WTC11 (cell line): ENCODE data around the gene NINJ2. TPM values are rescaled to one million over a fixed set of nuclear protein-coding genes. Genes with fewer than 3 reads are reported as not detected.

Experiments used
- ATAC-seq: fragments of 200-7000 bp; cut with Tn5 transposase; 2 replicates; pipeline ENCODE4 v1.10.0; 2021; ENCODE audit warnings: mild to moderate bottlenecking, moderate library complexity
- CTCF ChIA-PET: fragments of 300-600 bp; sonication (Branson Sonifier 250); formaldehyde crosslinking; loops from one replicate; lab custom pipeline; 2021; ENCODE audit warnings: antibody characterized with exemption; lab: Charles Lee
- POLR2A ChIA-PET: fragments of 350-600 bp; sonication (Branson Sonifier 250); formaldehyde crosslinking; loops from one replicate; lab custom pipeline; 2021; ENCODE audit warnings: antibody characterized with exemption; lab: Charles Lee
- DNase-seq: peaks from one replicate; pipeline ENCODE4 v3.0.0; 2021; ENCODE audit warnings: low spot score
- H3K27ac Mint-ChIP-seq: 2 replicates; pipeline ENCODE4 v1.8.0; 2021; ENCODE audit warnings: mixed read lengths
- H3K27me3 Mint-ChIP-seq: 2 replicates; pipeline ENCODE4 v1.8.0; 2021; ENCODE audit warnings: low read depth, mild to moderate bottlenecking, moderate library complexity, mixed read lengths
- H3K36me3 Mint-ChIP-seq: 2 replicates; pipeline ENCODE4 v1.8.0; 2021; ENCODE audit warnings: mixed read lengths
- H3K4me1 Mint-ChIP-seq: 2 replicates; pipeline ENCODE4 v1.8.0; 2022; ENCODE audit warnings: mixed read lengths
- H3K4me3 Mint-ChIP-seq: 2 replicates; pipeline ENCODE4 v1.8.0; 2021; ENCODE audit warnings: mild to moderate bottlenecking, moderate library complexity, mixed read lengths
- H3K9me3 Mint-ChIP-seq: 2 replicates; pipeline ENCODE4 v1.8.0; 2021; ENCODE audit warnings: mixed read lengths
- EMX1 ChIP-seq: fragments of 250-450 bp; sonication (Bioruptor Pico); IDR thresholded peaks from 2 replicates; pipeline ENCODE4 v1.8.0; 2021; ENCODE audit warnings: mild to moderate bottlenecking
- NFE2L1 ChIP-seq: sonication (generic); formaldehyde crosslinking; IDR thresholded peaks from 2 replicates; pipeline ENCODE4 v1.8.1; 2023; ENCODE audit warnings: missing genetic modification reagents
- NFYB ChIP-seq: sonication (generic); formaldehyde crosslinking; conservative IDR thresholded peaks from 2 replicates; pipeline ENCODE4 v1.8.0; 2022; ENCODE audit warnings: low read depth, missing genetic modification reagents
- RORB ChIP-seq: fragments of 250-450 bp; sonication (Bioruptor Pico); IDR thresholded peaks from 2 replicates; pipeline ENCODE4 v1.9.0; 2021; ENCODE audit warnings: mild to moderate bottlenecking
- SMAD3 ChIP-seq: sonication (generic); formaldehyde crosslinking; IDR thresholded peaks from 2 replicates; pipeline ENCODE4 v1.8.0; 2022; ENCODE audit warnings: missing genetic modification reagents, mild to moderate bottlenecking, borderline replicate concordance
- ZNF219 ChIP-seq: sonication (generic); formaldehyde crosslinking; IDR thresholded peaks from 2 replicates; pipeline ENCODE4 v1.8.0; 2023; ENCODE audit warnings: missing genetic modification reagents, mild to moderate bottlenecking, borderline replicate concordance
- ZNF232 ChIP-seq: sonication (generic); formaldehyde crosslinking; IDR thresholded peaks from 2 replicates; pipeline ENCODE4 v1.8.0; 2022; ENCODE audit warnings: mild to moderate bottlenecking, missing genetic modification reagents
- total RNA-seq: library from RNA; stranded (reverse); gene quantifications from 3 replicates; pipeline ENCODE4 v1.2.3, GENCODE V29; 2021
- TF ChIP-seq, protein P1 (sequence below): sonication (generic); formaldehyde crosslinking; IDR thresholded peaks from 2 replicates; pipeline ENCODE4 v1.8.1; 2023; ENCODE audit warnings: mild to moderate bottlenecking, missing genetic modification reagents
- TF ChIP-seq, protein P2 (sequence below): sonication (generic); formaldehyde crosslinking; IDR thresholded peaks from 2 replicates; pipeline ENCODE4 v1.8.1; 2023; ENCODE audit warnings: mild to moderate bottlenecking, missing genetic modification reagents, moderate library complexity
- TF ChIP-seq, protein P3 (sequence below): sonication (generic); formaldehyde crosslinking; IDR thresholded peaks from 2 replicates; pipeline ENCODE4 v1.8.1; 2022; ENCODE audit warnings: low read depth, missing genetic modification reagents, borderline replicate concordance
- TF ChIP-seq, protein P4 (sequence below): sonication (generic); formaldehyde crosslinking; IDR thresholded peaks from 2 replicates; pipeline ENCODE4 v1.8.0; 2022; ENCODE audit warnings: mild to moderate bottlenecking, missing genetic modification reagents
- TF ChIP-seq, protein P5 (sequence below): sonication (generic); formaldehyde crosslinking; IDR thresholded peaks from 2 replicates; pipeline ENCODE4 v1.8.0; 2023; ENCODE audit warnings: missing genetic modification reagents
- TF ChIP-seq, protein P6 (sequence below): sonication (generic); formaldehyde crosslinking; IDR thresholded peaks from 2 replicates; pipeline ENCODE4 v1.8.0; 2023; ENCODE audit warnings: missing genetic modification reagents, mild to moderate bottlenecking, borderline replicate concordance
- TF ChIP-seq, protein P7 (sequence below): sonication (generic); formaldehyde crosslinking; IDR thresholded peaks from 2 replicates; pipeline ENCODE4 v1.8.1; 2023; ENCODE audit warnings: mild to moderate bottlenecking, missing genetic modification reagents, borderline replicate concordance
- TF ChIP-seq, protein P8 (sequence below): fragments of 200-600 bp; IDR thresholded peaks from 2 replicates; pipeline ENCODE4 v1.8.0; 2022; ENCODE audit warnings: antibody characterized with exemption

Gene NINJ2
- total RNA-seq, 1 experiment from 2014 or later, result 0.42 TPM

DNA sequence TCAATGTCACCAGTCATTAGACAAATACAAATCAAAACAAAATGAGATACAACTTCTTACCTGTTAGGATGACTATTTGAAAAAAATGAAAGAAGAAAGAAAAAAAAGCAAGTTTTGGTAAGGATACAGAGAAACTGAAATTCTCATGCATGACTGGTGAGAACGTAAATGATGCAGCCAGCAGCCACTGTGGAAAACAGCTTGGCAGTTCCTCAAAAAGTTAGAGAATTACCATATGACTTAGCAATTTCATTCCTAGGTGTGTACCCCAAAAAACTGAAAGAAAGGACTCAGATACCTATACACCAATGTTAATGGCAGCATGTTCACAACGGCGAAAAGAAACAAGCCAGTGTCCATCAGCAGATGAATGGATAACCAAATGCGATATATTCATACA lies 26.6 kb downstream of the NINJ2 start (continued):
- TF ChIP-seq, protein P1, sequence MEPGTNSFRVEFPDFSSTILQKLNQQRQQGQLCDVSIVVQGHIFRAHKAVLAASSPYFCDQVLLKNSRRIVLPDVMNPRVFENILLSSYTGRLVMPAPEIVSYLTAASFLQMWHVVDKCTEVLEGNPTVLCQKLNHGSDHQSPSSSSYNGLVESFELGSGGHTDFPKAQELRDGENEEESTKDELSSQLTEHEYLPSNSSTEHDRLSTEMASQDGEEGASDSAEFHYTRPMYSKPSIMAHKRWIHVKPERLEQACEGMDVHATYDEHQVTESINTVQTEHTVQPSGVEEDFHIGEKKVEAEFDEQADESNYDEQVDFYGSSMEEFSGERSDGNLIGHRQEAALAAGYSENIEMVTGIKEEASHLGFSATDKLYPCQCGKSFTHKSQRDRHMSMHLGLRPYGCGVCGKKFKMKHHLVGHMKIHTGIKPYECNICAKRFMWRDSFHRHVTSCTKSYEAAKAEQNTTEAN (CRISPR knock-in tag), result no peak
- TF ChIP-seq ZNF232, result no peak

DNA sequence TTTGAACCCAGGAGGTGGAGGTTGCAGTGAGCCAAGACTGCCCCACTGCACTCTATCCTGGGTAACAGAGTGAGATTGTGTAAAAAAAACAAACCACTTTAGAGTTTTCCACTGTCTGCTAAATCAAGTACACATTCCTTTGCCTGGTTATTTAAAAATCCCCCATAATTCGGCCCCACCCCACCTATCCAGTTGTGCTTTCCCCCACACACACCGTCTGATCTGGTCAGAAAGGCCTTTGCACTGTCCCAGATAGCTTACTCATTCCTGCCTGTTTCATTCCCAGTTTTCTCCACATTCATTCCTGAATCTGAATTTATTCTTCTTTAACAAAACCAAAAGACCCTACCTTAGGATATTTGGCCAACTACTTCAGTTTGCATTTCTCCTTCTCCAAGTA lies 29.5 kb downstream of the NINJ2 start:
- no peak overlapping the region for H3K4me3 Mint-ChIP-seq
- H3K27me3 Mint-ChIP-seq, result no peaks in the 10 kb centered on the region

More for the DNA sequence above, 29.5 kb downstream of the NINJ2 start:
- H3K9me3 Mint-ChIP-seq, result no peaks in the 10 kb centered on the region
- TF ChIP-seq RORB (CRISPR knock-in tag), result no peak
- TF ChIP-seq, protein P2, sequence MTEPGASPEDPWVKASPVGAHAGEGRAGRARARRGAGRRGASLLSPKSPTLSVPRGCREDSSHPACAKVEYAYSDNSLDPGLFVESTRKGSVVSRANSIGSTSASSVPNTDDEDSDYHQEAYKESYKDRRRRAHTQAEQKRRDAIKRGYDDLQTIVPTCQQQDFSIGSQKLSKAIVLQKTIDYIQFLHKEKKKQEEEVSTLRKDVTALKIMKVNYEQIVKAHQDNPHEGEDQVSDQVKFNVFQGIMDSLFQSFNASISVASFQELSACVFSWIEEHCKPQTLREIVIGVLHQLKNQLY (CRISPR knock-in tag), result no peak
- TF ChIP-seq, protein P3, sequence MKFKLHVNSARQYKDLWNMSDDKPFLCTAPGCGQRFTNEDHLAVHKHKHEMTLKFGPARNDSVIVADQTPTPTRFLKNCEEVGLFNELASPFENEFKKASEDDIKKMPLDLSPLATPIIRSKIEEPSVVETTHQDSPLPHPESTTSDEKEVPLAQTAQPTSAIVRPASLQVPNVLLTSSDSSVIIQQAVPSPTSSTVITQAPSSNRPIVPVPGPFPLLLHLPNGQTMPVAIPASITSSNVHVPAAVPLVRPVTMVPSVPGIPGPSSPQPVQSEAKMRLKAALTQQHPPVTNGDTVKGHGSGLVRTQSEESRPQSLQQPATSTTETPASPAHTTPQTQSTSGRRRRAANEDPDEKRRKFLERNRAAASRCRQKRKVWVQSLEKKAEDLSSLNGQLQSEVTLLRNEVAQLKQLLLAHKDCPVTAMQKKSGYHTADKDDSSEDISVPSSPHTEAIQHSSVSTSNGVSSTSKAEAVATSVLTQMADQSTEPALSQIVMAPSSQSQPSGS (CRISPR knock-in tag), result no peak
- TF ChIP-seq, protein P4, sequence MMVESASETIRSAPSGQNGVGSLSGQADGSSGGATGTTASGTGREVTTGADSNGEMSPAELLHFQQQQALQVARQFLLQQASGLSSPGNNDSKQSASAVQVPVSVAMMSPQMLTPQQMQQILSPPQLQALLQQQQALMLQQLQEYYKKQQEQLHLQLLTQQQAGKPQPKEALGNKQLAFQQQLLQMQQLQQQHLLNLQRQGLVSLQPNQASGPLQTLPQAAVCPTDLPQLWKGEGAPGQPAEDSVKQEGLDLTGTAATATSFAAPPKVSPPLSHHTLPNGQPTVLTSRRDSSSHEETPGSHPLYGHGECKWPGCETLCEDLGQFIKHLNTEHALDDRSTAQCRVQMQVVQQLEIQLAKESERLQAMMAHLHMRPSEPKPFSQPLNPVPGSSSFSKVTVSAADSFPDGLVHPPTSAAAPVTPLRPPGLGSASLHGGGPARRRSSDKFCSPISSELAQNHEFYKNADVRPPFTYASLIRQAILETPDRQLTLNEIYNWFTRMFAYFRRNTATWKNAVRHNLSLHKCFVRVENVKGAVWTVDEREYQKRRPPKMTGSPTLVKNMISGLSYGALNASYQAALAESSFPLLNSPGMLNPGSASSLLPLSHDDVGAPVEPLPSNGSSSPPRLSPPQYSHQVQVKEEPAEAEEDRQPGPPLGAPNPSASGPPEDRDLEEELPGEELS (CRISPR knock-in tag), result no peak
- TF ChIP-seq NFE2L1 (CRISPR knock-in tag), result no peak
- TF ChIP-seq, protein P5, sequence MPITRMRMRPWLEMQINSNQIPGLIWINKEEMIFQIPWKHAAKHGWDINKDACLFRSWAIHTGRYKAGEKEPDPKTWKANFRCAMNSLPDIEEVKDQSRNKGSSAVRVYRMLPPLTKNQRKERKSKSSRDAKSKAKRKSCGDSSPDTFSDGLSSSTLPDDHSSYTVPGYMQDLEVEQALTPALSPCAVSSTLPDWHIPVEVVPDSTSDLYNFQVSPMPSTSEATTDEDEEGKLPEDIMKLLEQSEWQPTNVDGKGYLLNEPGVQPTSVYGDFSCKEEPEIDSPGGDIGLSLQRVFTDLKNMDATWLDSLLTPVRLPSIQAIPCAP (CRISPR knock-in tag), result no peak
- TF ChIP-seq, protein P6, sequence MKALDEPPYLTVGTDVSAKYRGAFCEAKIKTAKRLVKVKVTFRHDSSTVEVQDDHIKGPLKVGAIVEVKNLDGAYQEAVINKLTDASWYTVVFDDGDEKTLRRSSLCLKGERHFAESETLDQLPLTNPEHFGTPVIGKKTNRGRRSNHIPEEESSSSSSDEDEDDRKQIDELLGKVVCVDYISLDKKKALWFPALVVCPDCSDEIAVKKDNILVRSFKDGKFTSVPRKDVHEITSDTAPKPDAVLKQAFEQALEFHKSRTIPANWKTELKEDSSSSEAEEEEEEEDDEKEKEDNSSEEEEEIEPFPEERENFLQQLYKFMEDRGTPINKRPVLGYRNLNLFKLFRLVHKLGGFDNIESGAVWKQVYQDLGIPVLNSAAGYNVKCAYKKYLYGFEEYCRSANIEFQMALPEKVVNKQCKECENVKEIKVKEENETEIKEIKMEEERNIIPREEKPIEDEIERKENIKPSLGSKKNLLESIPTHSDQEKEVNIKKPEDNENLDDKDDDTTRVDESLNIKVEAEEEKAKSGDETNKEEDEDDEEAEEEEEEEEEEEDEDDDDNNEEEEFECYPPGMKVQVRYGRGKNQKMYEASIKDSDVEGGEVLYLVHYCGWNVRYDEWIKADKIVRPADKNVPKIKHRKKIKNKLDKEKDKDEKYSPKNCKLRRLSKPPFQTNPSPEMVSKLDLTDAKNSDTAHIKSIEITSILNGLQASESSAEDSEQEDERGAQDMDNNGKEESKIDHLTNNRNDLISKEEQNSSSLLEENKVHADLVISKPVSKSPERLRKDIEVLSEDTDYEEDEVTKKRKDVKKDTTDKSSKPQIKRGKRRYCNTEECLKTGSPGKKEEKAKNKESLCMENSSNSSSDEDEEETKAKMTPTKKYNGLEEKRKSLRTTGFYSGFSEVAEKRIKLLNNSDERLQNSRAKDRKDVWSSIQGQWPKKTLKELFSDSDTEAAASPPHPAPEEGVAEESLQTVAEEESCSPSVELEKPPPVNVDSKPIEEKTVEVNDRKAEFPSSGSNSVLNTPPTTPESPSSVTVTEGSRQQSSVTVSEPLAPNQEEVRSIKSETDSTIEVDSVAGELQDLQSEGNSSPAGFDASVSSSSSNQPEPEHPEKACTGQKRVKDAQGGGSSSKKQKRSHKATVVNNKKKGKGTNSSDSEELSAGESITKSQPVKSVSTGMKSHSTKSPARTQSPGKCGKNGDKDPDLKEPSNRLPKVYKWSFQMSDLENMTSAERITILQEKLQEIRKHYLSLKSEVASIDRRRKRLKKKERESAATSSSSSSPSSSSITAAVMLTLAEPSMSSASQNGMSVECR (CRISPR knock-in tag), result no peak
- no peak for TF ChIP-seq NFYB (CRISPR knock-in tag)
- TF ChIP-seq, protein P7, sequence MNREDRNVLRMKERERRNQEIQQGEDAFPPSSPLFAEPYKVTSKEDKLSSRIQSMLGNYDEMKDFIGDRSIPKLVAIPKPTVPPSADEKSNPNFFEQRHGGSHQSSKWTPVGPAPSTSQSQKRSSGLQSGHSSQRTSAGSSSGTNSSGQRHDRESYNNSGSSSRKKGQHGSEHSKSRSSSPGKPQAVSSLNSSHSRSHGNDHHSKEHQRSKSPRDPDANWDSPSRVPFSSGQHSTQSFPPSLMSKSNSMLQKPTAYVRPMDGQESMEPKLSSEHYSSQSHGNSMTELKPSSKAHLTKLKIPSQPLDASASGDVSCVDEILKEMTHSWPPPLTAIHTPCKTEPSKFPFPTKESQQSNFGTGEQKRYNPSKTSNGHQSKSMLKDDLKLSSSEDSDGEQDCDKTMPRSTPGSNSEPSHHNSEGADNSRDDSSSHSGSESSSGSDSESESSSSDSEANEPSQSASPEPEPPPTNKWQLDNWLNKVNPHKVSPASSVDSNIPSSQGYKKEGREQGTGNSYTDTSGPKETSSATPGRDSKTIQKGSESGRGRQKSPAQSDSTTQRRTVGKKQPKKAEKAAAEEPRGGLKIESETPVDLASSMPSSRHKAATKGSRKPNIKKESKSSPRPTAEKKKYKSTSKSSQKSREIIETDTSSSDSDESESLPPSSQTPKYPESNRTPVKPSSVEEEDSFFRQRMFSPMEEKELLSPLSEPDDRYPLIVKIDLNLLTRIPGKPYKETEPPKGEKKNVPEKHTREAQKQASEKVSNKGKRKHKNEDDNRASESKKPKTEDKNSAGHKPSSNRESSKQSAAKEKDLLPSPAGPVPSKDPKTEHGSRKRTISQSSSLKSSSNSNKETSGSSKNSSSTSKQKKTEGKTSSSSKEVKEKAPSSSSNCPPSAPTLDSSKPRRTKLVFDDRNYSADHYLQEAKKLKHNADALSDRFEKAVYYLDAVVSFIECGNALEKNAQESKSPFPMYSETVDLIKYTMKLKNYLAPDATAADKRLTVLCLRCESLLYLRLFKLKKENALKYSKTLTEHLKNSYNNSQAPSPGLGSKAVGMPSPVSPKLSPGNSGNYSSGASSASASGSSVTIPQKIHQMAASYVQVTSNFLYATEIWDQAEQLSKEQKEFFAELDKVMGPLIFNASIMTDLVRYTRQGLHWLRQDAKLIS (CRISPR knock-in tag), result no peak
- TF ChIP-seq, protein P8, sequence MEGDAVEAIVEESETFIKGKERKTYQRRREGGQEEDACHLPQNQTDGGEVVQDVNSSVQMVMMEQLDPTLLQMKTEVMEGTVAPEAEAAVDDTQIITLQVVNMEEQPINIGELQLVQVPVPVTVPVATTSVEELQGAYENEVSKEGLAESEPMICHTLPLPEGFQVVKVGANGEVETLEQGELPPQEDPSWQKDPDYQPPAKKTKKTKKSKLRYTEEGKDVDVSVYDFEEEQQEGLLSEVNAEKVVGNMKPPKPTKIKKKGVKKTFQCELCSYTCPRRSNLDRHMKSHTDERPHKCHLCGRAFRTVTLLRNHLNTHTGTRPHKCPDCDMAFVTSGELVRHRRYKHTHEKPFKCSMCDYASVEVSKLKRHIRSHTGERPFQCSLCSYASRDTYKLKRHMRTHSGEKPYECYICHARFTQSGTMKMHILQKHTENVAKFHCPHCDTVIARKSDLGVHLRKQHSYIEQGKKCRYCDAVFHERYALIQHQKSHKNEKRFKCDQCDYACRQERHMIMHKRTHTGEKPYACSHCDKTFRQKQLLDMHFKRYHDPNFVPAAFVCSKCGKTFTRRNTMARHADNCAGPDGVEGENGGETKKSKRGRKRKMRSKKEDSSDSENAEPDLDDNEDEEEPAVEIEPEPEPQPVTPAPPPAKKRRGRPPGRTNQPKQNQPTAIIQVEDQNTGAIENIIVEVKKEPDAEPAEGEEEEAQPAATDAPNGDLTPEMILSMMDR, result no peak
- no peak for TF ChIP-seq ZNF232
- TF ChIP-seq SMAD3 (CRISPR knock-in tag), result no peak
- no peak for TF ChIP-seq ZNF219 (CRISPR knock-in tag)
- TF ChIP-seq EMX1 (CRISPR knock-in tag), result no peak
- 0 out of 2 replicates have a peak overlapping the region, but pooled peaks have one; percentile 9 for H3K27ac Mint-ChIP-seq
- no peak for DNase-seq
- ChIA-PET POLR2A (no interaction called here), CTCF (no interaction called here)
- no peaks in the 10 kb centered on the region for H3K36me3 Mint-ChIP-seq
- H3K4me1 Mint-ChIP-seq, result peaks cover 39% of the 10 kb centered on the region
- ATAC-seq, result no peak
